GM19438 (cell line): ENCODE measurements around the gene MAP1LC3A.
"Not testable (repeated sequence)": the region's sequence is repeated elsewhere in the genome, so short reads cannot be mapped to it uniquely, and the experiment has no call there.

Experiments used
- ATAC-seq: cut with Tn5 transposase; IDR thresholded peaks from one replicate; pipeline ENCODE4 v1.9.1; 2021; ENCODE audit warnings: low read depth; ENCODE audit not compliant: unreplicated experiment

MAP1LC3A gene

GRCh38 chr20:34558320-34559218, at the start of gene MAP1LC3A:
MAP1LC3A (plus strand) TSS chr20:34558718; CDS start chr20:34558869, 151 bp downstream.
- no peak for ATAC-seq

GRCh38 chr20:34510575-34510974, 47.9 kb upstream of the MAP1LC3A start:
- no peak for ATAC-seq

DNA sequence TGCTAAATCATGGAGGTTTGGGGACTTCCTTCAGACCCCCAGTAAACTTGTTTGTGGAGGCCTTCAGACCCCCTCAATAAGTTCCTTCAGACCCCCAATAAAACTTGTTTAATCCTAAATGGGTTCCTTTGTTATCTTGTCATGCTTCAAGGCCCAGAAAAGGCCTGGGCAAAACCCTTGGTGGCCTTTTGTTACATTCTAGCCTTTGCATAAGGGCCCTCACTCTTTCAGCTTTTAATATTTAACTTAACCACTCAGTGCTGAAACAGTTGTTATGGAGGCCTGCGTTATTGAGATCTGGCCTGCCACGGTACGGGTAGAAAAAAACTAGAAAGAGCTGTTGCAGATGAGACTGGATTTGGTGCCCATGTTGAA, 46.6 kb upstream of the MAP1LC3A start:
- ATAC-seq, result no peak

DNA sequence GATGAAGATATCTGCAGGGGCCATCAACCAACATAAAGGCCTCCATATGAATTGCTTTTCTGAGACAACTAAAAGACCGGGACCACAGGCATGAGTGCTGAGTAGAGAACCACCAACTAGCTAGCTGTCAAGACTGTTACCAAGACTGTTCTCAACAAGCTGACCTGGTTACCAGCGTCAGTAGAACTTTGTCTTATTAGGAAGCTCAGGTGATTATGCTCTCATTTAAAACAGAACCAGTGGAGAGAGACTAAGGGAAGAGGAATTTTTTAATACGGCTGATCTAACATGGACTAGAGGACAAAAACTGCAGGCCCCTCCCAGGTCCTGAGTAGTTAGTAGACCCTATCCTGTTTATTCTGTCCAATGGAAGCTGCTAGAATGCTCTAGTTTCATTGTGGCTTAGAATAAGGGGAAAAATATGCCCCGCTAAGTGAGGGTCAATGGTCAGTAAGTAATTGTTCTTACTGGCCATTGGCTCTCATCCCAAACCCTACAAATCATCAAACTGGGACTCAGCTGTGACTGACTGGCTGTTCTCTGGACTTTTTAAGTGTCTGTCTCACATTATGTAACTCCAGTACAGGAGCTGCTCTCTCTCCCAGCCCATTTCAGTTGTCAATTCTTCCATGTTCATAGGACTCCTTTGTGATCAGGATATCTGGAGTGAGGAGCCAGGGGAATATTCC, 46.1 kb upstream of the MAP1LC3A start:
- no peak for ATAC-seq

DNA sequence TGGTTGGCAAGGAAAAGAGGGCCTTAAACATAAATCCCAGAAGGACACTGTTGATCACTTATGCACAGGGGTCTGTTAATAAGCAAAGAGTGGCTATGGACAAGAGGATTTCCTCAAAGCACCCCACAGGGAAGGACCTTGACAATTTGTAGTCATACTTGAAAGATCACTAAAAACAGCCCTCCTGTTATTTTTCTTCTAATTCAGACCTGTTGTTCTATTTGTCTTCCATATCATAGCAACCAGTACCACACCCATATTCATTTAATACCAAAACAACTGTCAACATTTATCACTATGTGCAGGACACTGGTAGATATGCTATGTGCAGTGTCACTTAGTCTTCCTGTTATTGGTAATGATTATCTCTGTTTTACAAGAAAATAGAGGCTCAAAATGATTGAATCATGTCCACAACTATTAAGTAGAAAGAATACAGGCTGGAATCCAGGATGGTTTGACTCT, 45.5 kb upstream of the MAP1LC3A start:
- ATAC-seq, result no peak

DNA sequence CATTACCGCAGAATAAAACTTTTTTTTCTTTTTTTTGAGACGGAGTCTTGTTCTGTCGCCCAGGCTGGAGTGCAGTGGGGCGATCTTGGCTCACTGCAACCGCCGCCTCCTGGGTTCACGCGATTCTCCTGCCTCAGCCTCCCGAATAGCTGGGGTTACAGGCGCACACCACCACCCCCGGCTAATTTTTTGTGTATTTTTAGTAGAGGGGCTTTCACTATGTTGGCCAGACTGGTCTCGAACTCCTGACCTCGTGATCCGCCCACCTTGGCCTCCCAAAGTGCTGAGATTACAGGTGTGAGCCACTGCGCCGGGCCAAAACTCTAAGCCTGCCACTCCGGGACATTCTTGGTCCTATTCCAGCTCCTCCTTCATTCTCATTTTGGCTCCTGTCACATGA, 44.5 kb upstream of the MAP1LC3A start:
- ATAC-seq, result not testable (repeated sequence)

- no peak for ATAC-seq
Observed at GRCh38 chr20:34514897-34515483, 43.5 kb upstream of the MAP1LC3A start.

GRCh38 chr20:34515484-34516246, 42.9 kb upstream of the MAP1LC3A start:
- ATAC-seq, result peak; percentile 60

- ATAC-seq, result peak; percentile 56
Observed at GRCh38 chr20:34516247-34517113, 42.0 kb upstream of the MAP1LC3A start, which contains the start of gene DYNLRB1. DYNLRB1 (plus strand) TSS chr20:34516422; CDS start chr20:34516459, 37 bp downstream.

- no peak for ATAC-seq
Observed at GRCh38 chr20:34517114-34517505, 41.4 kb upstream of the MAP1LC3A start.

DNA sequence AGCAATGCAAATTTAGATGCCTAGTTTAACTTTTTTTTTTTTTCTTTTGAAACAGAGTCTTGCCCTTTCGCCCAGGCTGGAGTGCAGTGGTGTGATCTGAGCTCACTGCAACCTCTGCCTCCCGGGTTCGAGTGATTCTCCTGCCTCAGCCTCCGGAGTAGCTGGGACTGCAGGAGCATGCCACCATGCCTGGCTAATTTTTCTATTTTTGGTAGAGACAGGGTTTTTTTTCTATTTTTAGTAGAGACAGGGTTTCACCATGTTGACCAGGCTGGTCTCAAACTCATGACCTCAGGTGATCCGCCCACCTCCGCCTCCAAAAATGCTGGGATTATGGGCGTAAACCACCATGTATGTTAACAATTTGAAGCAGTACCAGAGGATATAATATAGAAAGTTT, 39.7 kb upstream of the MAP1LC3A start:
- not testable (repeated sequence) for ATAC-seq

DNA sequence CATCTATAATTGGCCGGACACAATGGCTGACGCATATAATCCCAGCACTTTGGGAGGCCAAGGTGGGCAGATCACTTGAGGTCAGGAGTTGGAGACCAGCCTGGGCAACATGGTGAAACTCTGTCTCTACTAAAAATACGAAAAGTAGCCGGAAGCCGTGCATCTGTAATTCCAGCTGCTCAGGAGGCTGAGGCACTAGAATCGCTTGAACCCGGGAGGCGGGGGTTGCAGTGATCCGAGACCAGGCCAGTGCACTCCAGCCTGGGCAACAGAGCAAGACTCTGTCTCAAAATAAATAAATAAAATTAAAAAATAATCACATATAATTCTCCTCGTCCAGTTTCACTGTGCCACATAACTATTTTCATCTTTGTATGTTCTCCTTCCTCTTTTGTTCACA, 38.7 kb upstream of the MAP1LC3A start:
- ATAC-seq, result not testable (repeated sequence)

GRCh38 chr20:34522969-34523871, 35.3 kb upstream of the MAP1LC3A start:
- ATAC-seq, result no peak

- no peak for ATAC-seq
Observed at GRCh38 chr20:34524426-34524825, 34.1 kb upstream of the MAP1LC3A start.

DNA sequence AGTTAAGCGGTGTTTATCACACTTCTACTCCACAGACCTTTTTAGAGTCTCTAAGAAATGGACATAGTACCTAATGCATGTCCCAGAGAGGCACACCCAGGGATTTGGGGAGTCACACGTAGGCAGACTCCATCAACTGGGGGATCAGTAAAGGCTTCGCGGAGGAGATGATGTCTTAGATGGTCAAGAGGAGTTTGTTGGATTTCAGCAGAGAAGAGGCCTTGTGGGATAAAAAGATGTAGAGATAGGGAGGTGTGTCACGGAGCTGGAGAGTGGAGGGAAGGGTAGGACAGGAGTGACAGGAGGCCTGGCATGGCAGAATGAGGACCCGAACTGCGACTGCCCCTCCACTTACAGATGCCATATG, 33.2 kb upstream of the MAP1LC3A start:
- no peak for ATAC-seq

DNA sequence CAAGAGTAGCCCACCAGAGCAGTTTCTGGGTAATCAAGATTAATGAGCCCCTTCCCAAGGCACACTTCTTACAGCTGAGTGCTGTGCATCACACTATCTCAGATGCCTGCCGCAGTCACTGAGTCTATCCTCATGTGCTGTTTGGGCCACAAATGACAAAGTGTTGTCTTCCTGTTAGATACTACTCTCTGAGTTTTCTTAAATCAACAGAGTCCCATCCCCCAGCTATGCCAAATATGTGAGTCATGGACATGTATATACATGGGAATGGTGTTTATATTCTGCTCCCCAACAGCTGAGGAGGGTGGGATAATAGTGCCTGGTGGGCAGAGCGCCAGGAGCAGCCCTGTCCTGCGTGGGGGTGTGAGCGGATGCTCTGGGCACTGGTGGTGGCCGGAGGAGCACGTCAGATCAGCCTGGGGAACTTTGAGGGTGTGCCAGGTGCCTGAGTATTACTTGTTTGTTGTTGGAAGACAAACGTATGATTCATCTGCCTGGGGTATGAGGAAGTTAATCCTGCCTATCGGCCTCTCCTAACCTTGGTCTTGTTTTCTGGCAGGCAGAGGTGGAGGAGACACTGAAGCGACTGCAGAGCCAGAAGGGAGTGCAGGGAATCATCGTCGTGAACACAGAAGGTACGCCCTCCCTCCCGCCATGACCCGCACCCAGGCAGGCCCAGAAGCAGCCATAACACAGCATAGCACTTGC, 32.7 kb upstream of the MAP1LC3A start:
- ATAC-seq, result no peak

GRCh38 chr20:34526466-34526865, 32.1 kb upstream of the MAP1LC3A start:
- ATAC-seq, result no peak

DNA sequence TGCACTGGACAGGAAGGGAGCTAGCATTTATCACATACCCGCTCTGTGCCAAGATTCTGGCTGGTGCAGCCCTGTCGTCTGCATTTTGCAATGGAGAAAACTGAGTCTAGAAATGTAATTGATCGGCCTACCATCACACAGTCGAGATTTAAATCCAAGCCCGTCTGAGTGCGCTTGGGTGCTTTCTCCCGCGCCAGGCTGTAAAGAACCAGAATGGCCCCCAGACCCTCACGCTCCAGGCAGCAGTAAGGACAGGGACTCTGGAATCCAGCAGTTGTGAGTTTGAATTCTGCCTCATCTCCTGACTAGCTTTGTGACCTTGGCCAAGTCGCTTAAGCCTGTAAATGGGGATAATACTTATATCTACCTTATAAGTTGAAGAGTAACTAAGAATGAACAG, 31.5 kb upstream of the MAP1LC3A start:
- ATAC-seq, result no peak
